Vagina (tissue), 2 donors: ENCODE data around the gene TRAPPC10. TPM values are rescaled to one million over a fixed set of nuclear protein-coding genes. Genes with fewer than 3 reads are reported as not detected.

ENCODE experiments used
- DNase-seq, 2 donors: peaks; one replicate each; pipeline ENCODE4 v3.0.0-alpha.2; 2017; ENCODE audit errors: extremely low spot score in 2 of 2
- H3K27ac ChIP-seq: fragments of 200-600 bp; sonication (generic); one replicate; pipeline ENCODE4 v1.5.1; 2019
- H3K27me3 ChIP-seq: fragments of 200-600 bp; sonication (generic); one replicate; pipeline ENCODE4 v1.5.1; 2019
- H3K36me3 ChIP-seq, 2 donors: fragments of 200-600 bp; sonication (generic); one replicate each; pipeline ENCODE4 v1.5.1; 2017 to 2019
- H3K4me1 ChIP-seq: fragments of 200-600 bp; sonication (generic); one replicate; pipeline ENCODE4 v1.5.1; 2019
- H3K4me3 ChIP-seq, 2 donors: fragments of 200-600 bp; sonication (generic); 1 replicate in 1 of 2; 2 replicates in 1 of 2; pipeline ENCODE4 v1.5.1; 2016 to 2019
- H3K9me3 ChIP-seq: fragments of 200-600 bp; sonication (generic); one replicate; pipeline ENCODE4 v1.5.1; 2019
- POLR2A ChIP-seq, 2 donors: fragments of 450-650 bp; IDR thresholded peaks; one replicate each; pipeline ENCODE4 v1.6.1; 2017; ENCODE audit warnings: antibody characterized with exemption in 2 of 2, mild to moderate bottlenecking in 2 of 2, moderate library complexity in 2 of 2
- POLR2AphosphoS5 ChIP-seq, 2 donors: sonication (generic); formaldehyde crosslinking; IDR thresholded peaks; one replicate each; pipeline ENCODE4 v1.9.0; 2017; ENCODE audit warnings: antibody characterized with exemption in 2 of 2, mild to moderate bottlenecking in 2 of 2, low read depth in 1 of 2; ENCODE audit not compliant: insufficient read depth in 1 of 2
- intact Hi-C: fragments of 100-400 bp; cut with DNase I; formaldehyde crosslinking; loops from one replicate; pipeline ENCODE4 v1.15.1; 2023
- total RNA-seq: library from RNA; depleted of rRNA; stranded (reverse); fragments of >200 nt; gene quantifications from one replicate; pipeline ENCODE4 v1.2.3, GENCODE V29; 2016
- TF ChIP-seq, protein P1 (sequence below), 3 experiments: fragments of 450-650 bp in 2 of 3; fragments of 200-600 bp in 1 of 3; sonication (generic) in 1 of 3; IDR thresholded peaks; one replicate each; pipeline ENCODE4 v1.5.1; 2017 to 2019; ENCODE audit warnings: antibody characterized with exemption in 3 of 3, mild to moderate bottlenecking in 2 of 3, moderate library complexity in 2 of 3

Gene TRAPPC10
- total RNA-seq, 1 donor from 2014 or later, result 22.6 TPM

DNA sequence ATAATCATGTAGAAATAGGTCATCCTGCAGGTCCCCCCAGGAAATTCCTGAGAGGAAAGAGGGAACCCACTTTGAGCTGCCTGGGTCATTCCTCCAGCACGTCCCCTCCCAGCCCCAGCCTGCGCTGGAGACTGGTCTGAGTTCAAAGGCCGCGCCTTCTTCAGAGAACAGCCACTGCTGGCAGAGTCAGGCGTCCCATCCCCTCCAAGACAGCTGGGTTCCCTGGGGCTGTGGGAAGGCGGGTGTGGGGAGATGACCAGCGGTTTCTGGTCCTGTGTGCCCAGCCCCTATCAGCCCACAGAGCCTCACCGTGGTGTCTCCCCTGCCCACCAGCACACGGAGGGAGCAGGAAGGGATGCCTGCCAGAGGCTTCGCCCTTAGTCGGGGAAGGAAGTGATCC lies 18.0 kb upstream of the TRAPPC10 start:
- Histone ChIP-seq H3K36me3 (no peaks in the 10 kb centered on the region), H3K27ac (no peak overlapping the region), H3K9me3 (no peaks in the 10 kb centered on the region), H3K4me3 (no peak overlapping the region), H3K27me3 (no peaks in the 10 kb centered on the region), H3K4me1 (no peaks in the 10 kb centered on the region)
- TF ChIP-seq POLR2A (IDR thresholded peaks at IDR 0.05), result no peak
- TF ChIP-seq POLR2AphosphoS5 (IDR thresholded peaks at IDR 0.05; ENCODE audit: insufficient read depth in 1 of 2, low read depth in 1 of 2), result no peak
- TF ChIP-seq, protein P1, sequence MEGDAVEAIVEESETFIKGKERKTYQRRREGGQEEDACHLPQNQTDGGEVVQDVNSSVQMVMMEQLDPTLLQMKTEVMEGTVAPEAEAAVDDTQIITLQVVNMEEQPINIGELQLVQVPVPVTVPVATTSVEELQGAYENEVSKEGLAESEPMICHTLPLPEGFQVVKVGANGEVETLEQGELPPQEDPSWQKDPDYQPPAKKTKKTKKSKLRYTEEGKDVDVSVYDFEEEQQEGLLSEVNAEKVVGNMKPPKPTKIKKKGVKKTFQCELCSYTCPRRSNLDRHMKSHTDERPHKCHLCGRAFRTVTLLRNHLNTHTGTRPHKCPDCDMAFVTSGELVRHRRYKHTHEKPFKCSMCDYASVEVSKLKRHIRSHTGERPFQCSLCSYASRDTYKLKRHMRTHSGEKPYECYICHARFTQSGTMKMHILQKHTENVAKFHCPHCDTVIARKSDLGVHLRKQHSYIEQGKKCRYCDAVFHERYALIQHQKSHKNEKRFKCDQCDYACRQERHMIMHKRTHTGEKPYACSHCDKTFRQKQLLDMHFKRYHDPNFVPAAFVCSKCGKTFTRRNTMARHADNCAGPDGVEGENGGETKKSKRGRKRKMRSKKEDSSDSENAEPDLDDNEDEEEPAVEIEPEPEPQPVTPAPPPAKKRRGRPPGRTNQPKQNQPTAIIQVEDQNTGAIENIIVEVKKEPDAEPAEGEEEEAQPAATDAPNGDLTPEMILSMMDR (IDR thresholded peaks at IDR 0.05), result no peak
- no peak for DNase-seq
- intact Hi-C loops, result no loop called here

DNA sequence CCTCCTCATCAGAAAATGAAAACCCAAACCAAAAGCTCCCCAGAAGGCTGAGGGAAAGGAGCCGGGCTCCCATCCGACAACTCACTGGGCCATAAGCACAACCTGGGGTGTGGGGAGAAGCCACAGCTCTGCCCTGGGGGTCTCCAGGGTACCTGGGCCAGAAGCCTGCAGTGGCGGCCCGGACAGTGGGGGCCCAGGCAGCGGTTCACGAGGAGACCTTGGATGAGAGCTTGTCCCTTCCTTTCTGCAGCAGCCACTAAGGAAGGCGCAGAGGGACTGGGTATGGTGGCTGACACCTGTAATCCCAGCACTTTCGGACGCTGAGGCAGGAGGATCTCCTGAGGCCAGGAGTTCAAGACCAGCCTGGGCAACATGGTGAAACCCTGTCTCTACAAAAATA lies 17.5 kb upstream of the TRAPPC10 start:
- H3K36me3 ChIP-seq, result no peaks in the 10 kb centered on the region
- H3K4me1 ChIP-seq, result no peaks in the 10 kb centered on the region
- no peak for DNase-seq
- no peak overlapping the region for H3K27ac ChIP-seq
- H3K4me3 ChIP-seq, result no peak overlapping the region
- no peaks in the 10 kb centered on the region for H3K9me3 ChIP-seq
- H3K27me3 ChIP-seq, result no peaks in the 10 kb centered on the region
- TF ChIP-seq, protein P1 (IDR thresholded peaks at IDR 0.05), result no peak
- TF ChIP-seq POLR2AphosphoS5 (IDR thresholded peaks at IDR 0.05; ENCODE audit: insufficient read depth in 1 of 2, low read depth in 1 of 2), result no peak
- no peak for TF ChIP-seq POLR2A (IDR thresholded peaks at IDR 0.05)
- intact Hi-C loops, result no loop called here

DNA sequence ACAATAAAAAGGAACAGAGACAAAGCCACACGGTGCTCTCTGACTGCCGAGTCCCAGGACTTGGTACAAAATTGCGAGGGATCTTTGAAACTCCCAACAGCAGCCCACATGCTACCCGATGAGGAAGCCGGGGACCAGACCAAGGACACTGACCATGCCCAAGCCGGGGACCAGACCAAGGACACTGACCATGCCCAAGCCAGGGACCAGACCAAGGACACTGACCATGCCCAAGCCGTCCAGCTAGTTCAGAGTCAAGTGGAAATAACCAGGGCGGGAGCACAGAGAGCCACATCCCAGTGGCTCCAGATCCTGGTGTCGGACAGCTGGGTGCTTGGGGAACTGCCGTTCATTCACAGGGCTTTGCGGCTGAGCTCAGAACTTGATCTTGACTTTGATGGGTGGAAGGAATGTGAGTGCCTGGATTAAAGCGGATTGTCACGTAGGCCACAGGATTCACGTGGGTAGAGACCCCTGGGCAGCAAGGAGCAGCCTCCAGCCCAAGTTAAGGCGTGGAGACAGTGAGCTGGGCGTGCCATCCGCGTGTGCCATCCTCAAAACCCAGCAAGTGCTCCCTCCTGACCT lies 16.5 kb upstream of the TRAPPC10 start:
- H3K4me3 ChIP-seq, result no peak overlapping the region
- no peak for DNase-seq
- intact Hi-C loops, result no loop called here
- TF ChIP-seq POLR2AphosphoS5 (IDR thresholded peaks at IDR 0.05; ENCODE audit: insufficient read depth in 1 of 2, low read depth in 1 of 2) (no peak), POLR2A (IDR thresholded peaks at IDR 0.05) (no peak)
- TF ChIP-seq, protein P1 (IDR thresholded peaks at IDR 0.05), result no peak
- no peaks in the 10 kb centered on the region for H3K4me1 ChIP-seq
- H3K9me3 ChIP-seq, result no peaks in the 10 kb centered on the region
- no peaks in the 10 kb centered on the region for H3K27me3 ChIP-seq
- H3K27ac ChIP-seq, result no peak overlapping the region
- H3K36me3 ChIP-seq, result no peaks in the 10 kb centered on the region

DNA sequence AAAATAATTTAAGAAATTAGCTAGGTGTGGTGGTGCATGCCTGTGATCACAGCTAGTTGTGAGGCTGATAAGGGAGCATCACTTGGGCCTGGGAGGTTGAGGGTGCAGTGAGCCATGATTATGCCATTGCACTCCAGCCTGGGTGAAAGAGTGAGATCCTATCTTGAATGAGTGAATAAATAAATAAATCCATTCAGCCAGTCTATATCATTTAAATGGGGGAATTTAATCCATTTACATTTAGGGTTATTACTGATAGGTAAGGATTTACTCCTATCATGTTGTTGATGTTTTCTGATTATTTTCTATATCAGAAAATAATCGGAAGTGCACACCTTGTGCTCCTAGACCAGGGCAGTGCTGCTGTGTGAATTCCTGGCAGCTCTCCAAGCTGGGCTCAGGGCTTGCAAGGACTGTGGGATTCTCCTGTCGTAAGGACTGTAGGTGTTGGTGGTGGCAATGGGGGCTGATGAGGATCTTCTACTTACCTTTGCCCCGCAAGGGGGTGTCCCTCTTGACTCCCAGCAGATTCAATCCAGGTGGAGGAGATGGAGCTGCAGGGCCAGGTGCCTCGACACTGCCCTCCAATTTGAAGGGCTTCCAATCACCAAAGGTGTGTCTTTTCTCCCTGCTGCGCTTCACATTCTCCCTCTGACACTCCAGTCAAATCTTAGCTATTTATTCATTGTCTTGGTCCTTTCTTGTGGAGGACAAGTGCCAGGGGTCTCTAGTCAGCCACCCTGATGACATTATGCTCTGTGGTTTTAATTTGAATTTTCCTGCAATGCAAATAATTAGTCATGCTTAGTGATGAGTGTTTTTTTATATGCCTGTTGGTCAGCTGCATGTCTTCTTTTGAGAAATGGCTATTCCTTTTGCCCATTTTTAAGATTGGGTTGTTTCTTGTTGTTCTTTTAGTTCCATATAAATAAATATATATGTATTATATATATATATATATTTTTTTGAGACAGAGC lies 14.1 kb upstream of the TRAPPC10 start:
- H3K4me3 ChIP-seq, result no peak overlapping the region
- H3K27ac ChIP-seq, result no peak overlapping the region
- intact Hi-C loops, result no loop called here
- no peaks in the 10 kb centered on the region for H3K27me3 ChIP-seq
- no peak for DNase-seq
- H3K36me3 ChIP-seq, result no peaks in the 10 kb centered on the region
- no peak for TF ChIP-seq POLR2A (IDR thresholded peaks at IDR 0.05)
- TF ChIP-seq POLR2AphosphoS5 (IDR thresholded peaks at IDR 0.05; ENCODE audit: insufficient read depth in 1 of 2, low read depth in 1 of 2), result no peak
- TF ChIP-seq, protein P1 (IDR thresholded peaks at IDR 0.05), result no peak
- no peaks in the 10 kb centered on the region for H3K9me3 ChIP-seq
- H3K4me1 ChIP-seq, result no peaks in the 10 kb centered on the region

DNA sequence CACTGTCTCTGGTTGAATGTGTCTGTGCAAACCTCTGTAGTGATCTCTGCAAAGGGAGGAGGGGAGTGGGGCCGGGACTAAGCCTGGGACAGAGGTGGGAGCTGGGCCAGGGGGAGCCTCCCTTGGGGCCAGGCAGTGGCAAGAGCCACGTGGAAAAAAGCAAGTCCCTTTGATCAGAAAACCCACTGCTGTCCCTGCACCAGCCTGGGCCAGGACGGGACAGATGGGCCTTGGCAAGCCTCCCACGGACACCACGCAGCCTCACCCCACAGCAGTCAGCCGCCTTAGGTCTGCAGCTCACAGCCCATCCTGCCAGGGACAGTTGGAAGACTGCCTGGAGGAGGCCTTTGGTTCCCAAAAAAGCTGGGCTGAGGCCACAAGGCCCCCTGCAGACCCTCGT lies 11.7 kb upstream of the TRAPPC10 start:
- no peak overlapping the region for H3K4me3 ChIP-seq
- intact Hi-C loops, result no loop called here
- no peak overlapping the region for H3K27ac ChIP-seq
- H3K27me3 ChIP-seq, result no peaks in the 10 kb centered on the region
- TF ChIP-seq, protein P1 (IDR thresholded peaks at IDR 0.05), result no peak
- TF ChIP-seq POLR2A (IDR thresholded peaks at IDR 0.05), result no peak
- no peak for TF ChIP-seq POLR2AphosphoS5 (IDR thresholded peaks at IDR 0.05; ENCODE audit: insufficient read depth in 1 of 2, low read depth in 1 of 2)
- no peaks in the 10 kb centered on the region for H3K36me3 ChIP-seq
- no peaks in the 10 kb centered on the region for H3K9me3 ChIP-seq
- no peaks in the 10 kb centered on the region for H3K4me1 ChIP-seq
- no peak for DNase-seq
